HG03571 (cell line): ENCODE measurements around the gene AP2A1.

Source experiments
- ATAC-seq: cut with Tn5 transposase; IDR thresholded peaks from one replicate; pipeline ENCODE4 v1.9.1; 2021; ENCODE audit not compliant: unreplicated experiment

Gene AP2A1

GRCh38 chr19:49766007-49766929, 533 bp upstream of the AP2A1 start:
- ATAC-seq: peak; percentile 86

GRCh38 chr19:49767381-49767780, 580 bp downstream of the AP2A1 start:
- no peak for ATAC-seq

- ATAC-seq: no peak
Measured at GRCh38 chr19:49767967-49768581, 1.3 kb downstream of the AP2A1 start.

GRCh38 chr19:49770529-49770928, 3.7 kb downstream of the AP2A1 start:
- ATAC-seq: no peak

- ATAC-seq: no peak
Measured at GRCh38 chr19:49771674-49772139, 4.9 kb downstream of the AP2A1 start.

- ATAC-seq: no peak
Measured at GRCh38 chr19:49772850-49773432, 6.1 kb downstream of the AP2A1 start.

- no peak for ATAC-seq
Measured at GRCh38 chr19:49773663-49774350, 7.0 kb downstream of the AP2A1 start.

- ATAC-seq: no peak
Measured at GRCh38 chr19:49774969-49775368, 8.2 kb downstream of the AP2A1 start.

- ATAC-seq: no peak
Measured at GRCh38 chr19:49775742-49776370, 9.1 kb downstream of the AP2A1 start.

- ATAC-seq: no peak
Measured at GRCh38 chr19:49776371-49776764, 9.6 kb downstream of the AP2A1 start.

GRCh38 chr19:49779731-49780555, 13.1 kb downstream of the AP2A1 start:
- ATAC-seq: no peak

GRCh38 chr19:49780861-49781260, 14.1 kb downstream of the AP2A1 start:
- ATAC-seq: no peak

GRCh38 chr19:49781394-49781793, 14.6 kb downstream of the AP2A1 start:
- ATAC-seq: no peak

- no peak for ATAC-seq
Measured at GRCh38 chr19:49782515-49782914, 15.7 kb downstream of the AP2A1 start.

GRCh38 chr19:49786376-49786820, 19.6 kb downstream of the AP2A1 start:
- ATAC-seq: no peak

- ATAC-seq: no peak
Measured at GRCh38 chr19:49787746-49788145, 20.9 kb downstream of the AP2A1 start.

- ATAC-seq: no peak
Measured at GRCh38 chr19:49788857-49789256, 22.1 kb downstream of the AP2A1 start.

- ATAC-seq: no peak
Measured at GRCh38 chr19:49790866-49791265, 24.1 kb downstream of the AP2A1 start.

- ATAC-seq: no peak
Measured at GRCh38 chr19:49791776-49792445, 25.1 kb downstream of the AP2A1 start.
